ENCODE results near the gene CYB5R2.

The CYB5R2 gene

GRCh38 chr11:7635137-7635536 is 38.2 kb downstream of the CYB5R2 start:
- no peak overlapping the region for H3K4me3 ChIP-seq (ENCODE audit: low read depth, low read length)
- TF ChIP-seq POLR2A (IDR thresholded peaks at IDR 0.05; ENCODE audit: extremely low read depth, insufficient read length) = no peak
- no peak for DNase-seq (ENCODE audit: low read depth)

- TF ChIP-seq POLR2A (IDR thresholded peaks at IDR 0.05; ENCODE audit: extremely low read depth, insufficient read length) = no peak
- no peak for TF ChIP-seq MYC (IDR thresholded peaks at IDR 0.05; ENCODE audit: low read depth, low read length)
- no peak for TF ChIP-seq MAX (IDR thresholded peaks at IDR 0.05; ENCODE audit: low read depth, low read length)
- TF ChIP-seq CTCF (IDR thresholded peaks at IDR 0.05; ENCODE audit: low read depth, low read length) = no peak
- no peak for DNase-seq (ENCODE audit: low read depth)
- H3K4me3 ChIP-seq (ENCODE audit: low read depth, low read length) = no peak overlapping the region
Measured at GRCh38 chr11:7632211-7632610, 41.1 kb downstream of the CYB5R2 start.

GRCh38 chr11:7630002-7630401 is 43.3 kb downstream of the CYB5R2 start:
- TF ChIP-seq POLR2A (IDR thresholded peaks at IDR 0.05; ENCODE audit: extremely low read depth, insufficient read length) (no peak), MAX (IDR thresholded peaks at IDR 0.05; ENCODE audit: low read depth, low read length) (no peak), CTCF (IDR thresholded peaks at IDR 0.05; ENCODE audit: low read depth, low read length) (no peak), MYC (IDR thresholded peaks at IDR 0.05; ENCODE audit: low read depth, low read length) (no peak)
- DNase-seq (ENCODE audit: low read depth) = no peak
- H3K4me3 ChIP-seq (ENCODE audit: low read depth, low read length) = no peak overlapping the region

GRCh38 chr11:7628660-7629059 is 44.6 kb downstream of the CYB5R2 start:
- no peak overlapping the region for H3K4me3 ChIP-seq (ENCODE audit: low read depth, low read length)
- DNase-seq (ENCODE audit: low read depth) = no peak
- TF ChIP-seq POLR2A (IDR thresholded peaks at IDR 0.05; ENCODE audit: extremely low read depth, insufficient read length) (no peak), MYC (IDR thresholded peaks at IDR 0.05; ENCODE audit: low read depth, low read length) (no peak), MAX (IDR thresholded peaks at IDR 0.05; ENCODE audit: low read depth, low read length) (no peak), CTCF (IDR thresholded peaks at IDR 0.05; ENCODE audit: low read depth, low read length) (no peak)

- TF ChIP-seq MAX (IDR thresholded peaks at IDR 0.05; ENCODE audit: low read depth, low read length) (no peak), CTCF (IDR thresholded peaks at IDR 0.05; ENCODE audit: low read depth, low read length) (no peak), MYC (IDR thresholded peaks at IDR 0.05; ENCODE audit: low read depth, low read length) (no peak), POLR2A (IDR thresholded peaks at IDR 0.05; ENCODE audit: extremely low read depth, insufficient read length) (no peak)
- H3K4me3 ChIP-seq (ENCODE audit: low read depth, low read length) = no peak overlapping the region
- no peak for DNase-seq (ENCODE audit: low read depth)
Measured at GRCh38 chr11:7622721-7623120, 50.6 kb downstream of the CYB5R2 start.

- DNase-seq (ENCODE audit: low read depth) = no peak
- TF ChIP-seq MYC (IDR thresholded peaks at IDR 0.05; ENCODE audit: low read depth, low read length) = no peak
- no peak for TF ChIP-seq CTCF (IDR thresholded peaks at IDR 0.05; ENCODE audit: low read depth, low read length)
- TF ChIP-seq MAX (IDR thresholded peaks at IDR 0.05; ENCODE audit: low read depth, low read length) = no peak
- no peak for TF ChIP-seq POLR2A (IDR thresholded peaks at IDR 0.05; ENCODE audit: extremely low read depth, insufficient read length)
- H3K4me3 ChIP-seq (ENCODE audit: low read depth, low read length) = no peak overlapping the region
Measured at GRCh38 chr11:7621554-7621953, 51.7 kb downstream of the CYB5R2 start.
